ENCODE data around the gene ING2. TPM values are rescaled to one million over a fixed set of nuclear protein-coding genes. Genes with fewer than 3 reads are reported as not detected.

The ING2 gene, protein sequence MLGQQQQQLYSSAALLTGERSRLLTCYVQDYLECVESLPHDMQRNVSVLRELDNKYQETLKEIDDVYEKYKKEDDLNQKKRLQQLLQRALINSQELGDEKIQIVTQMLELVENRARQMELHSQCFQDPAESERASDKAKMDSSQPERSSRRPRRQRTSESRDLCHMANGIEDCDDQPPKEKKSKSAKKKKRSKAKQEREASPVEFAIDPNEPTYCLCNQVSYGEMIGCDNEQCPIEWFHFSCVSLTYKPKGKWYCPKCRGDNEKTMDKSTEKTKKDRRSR
- 9.2 and 25.8 TPM in 2 replicates for total RNA-seq

DNA sequence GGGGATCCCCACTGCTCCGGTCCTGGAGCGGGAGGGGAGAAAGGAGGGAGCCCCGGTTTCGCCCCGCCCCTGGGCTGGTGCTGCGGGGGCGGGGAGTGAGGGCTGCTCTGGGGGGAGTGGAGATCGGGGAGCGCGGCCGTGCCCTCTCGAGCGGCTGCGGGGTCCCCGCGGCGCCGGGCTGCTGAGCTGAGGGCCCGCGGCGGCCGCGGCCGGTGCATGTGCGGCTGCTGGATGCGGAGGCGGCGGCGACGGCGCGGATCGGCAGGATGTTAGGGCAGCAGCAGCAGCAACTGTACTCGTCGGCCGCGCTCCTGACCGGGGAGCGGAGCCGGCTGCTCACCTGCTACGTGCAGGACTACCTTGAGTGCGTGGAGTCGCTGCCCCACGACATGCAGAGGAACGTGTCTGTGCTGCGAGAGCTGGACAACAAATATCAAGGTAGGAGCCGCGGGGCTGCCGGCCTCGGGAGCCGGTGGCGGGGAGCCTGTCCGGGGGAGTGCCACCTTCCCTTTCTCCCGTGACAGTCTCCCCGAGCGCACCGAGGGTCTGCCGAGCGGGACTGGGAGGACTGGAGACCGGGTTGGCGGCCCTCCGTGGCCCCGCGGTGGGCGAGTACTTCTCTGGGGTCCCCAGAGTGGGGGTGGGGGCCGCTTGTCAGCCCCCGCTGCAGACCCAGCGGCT lies at the start of gene ING2:
Gene ING2 (plus strand): TSS at position 129 of the 681 bp plus-strand sequence. CDS start 138 bp downstream, at position 267.

Other genes starting within 250 kb of the ING2 start
- not detected in 2 replicates for gene CLDN22, start 184.8 kb upstream of the ING2 start, total RNA-seq
- not detected in 2 replicates for gene CLDN24, start 182.6 kb upstream of the ING2 start, total RNA-seq
- gene CDKN2AIP, start 60.4 kb upstream of the ING2 start, total RNA-seq: 10.6 and 22.6 TPM in 2 replicates
- gene RWDD4, start 154.1 kb downstream of the ING2 start, total RNA-seq: 15.1 and 19.1 TPM in 2 replicates
- 26.7 and 34.5 TPM in 2 replicates for gene TRAPPC11, start 154.2 kb downstream of the ING2 start, total RNA-seq